GM13977 (cell line): ENCODE measurements around the gene MMP15.
"Not testable (repeated sequence)": the region's sequence is repeated elsewhere in the genome, so short reads cannot be mapped to it uniquely, and the experiment has no call there.

ENCODE experiments used
- DNase-seq: peaks from one replicate; pipeline ENCODE4 v3.0.0; 2012; ENCODE audit warnings: low spot score
- CTCF ChIP-seq: IDR thresholded peaks from 2 replicates; pipeline ENCODE4 v1.5.1; 2012; ENCODE audit warnings: mild to moderate bottlenecking, control low read depth; ENCODE audit not compliant: insufficient read depth; ENCODE audit errors: extremely low read depth, missing control alignments
- in situ Hi-C: fragments of 300-500 bp; cut with MboI; formaldehyde crosslinking; loops from one replicate; pipeline ENCODE4 v1.12.0; 2022; ENCODE audit warnings: low sequenced_read_pairs, low pct_unique_long_range_greater_than_20kb, mixed read lengths, inconsistent platforms; ENCODE audit not compliant: unreplicated experiment

MMP15 gene

GRCh38 chr16:58025351-58026138 lies at the start of gene MMP15:
Gene MMP15 (plus strand): TSS chr16:58025754. CDS start chr16:58026351, 597 bp downstream.
- TF ChIP-seq CTCF: no peak
- DNase-seq: peak; percentile 87
- in situ Hi-C loops: no loop called here

GRCh38 chr16:57976331-57976796 lies 49.2 kb upstream of the MMP15 start:
- TF ChIP-seq CTCF: no peak
- no peak for DNase-seq
- in situ Hi-C loops: no loop called here

- in situ Hi-C loops: no loop called here
- no peak for TF ChIP-seq CTCF
- DNase-seq: no peak
Observed at GRCh38 chr16:57977418-57978069, 48.0 kb upstream of the MMP15 start.

- DNase-seq, in situ Hi-C loops: not testable (repeated sequence)
Observed at GRCh38 chr16:57978070-57978465, 47.5 kb upstream of the MMP15 start.

- in situ Hi-C loops: no loop called here
- TF ChIP-seq CTCF: no peak
Observed at GRCh38 chr16:57979006-57979585, 46.5 kb upstream of the MMP15 start.

GRCh38 chr16:57981636-57982035 lies 43.9 kb upstream of the MMP15 start:
- no peak for TF ChIP-seq CTCF
- in situ Hi-C loops: no loop called here
- DNase-seq: no peak

More at GRCh38 chr16:57979006-57979585, 46.5 kb upstream of the MMP15 start:
- no peak for DNase-seq

GRCh38 chr16:57982385-57982784 lies 43.2 kb upstream of the MMP15 start:
- DNase-seq: no peak
- in situ Hi-C loops: no loop called here
- TF ChIP-seq CTCF: no peak
